Neural cell (in vitro differentiated cells): ENCODE results near the gene RFTN1. TPM values are rescaled to one million over a fixed set of nuclear protein-coding genes. Genes with fewer than 3 reads are reported as not detected.
"Not testable (repeated sequence)": the region's sequence is repeated elsewhere in the genome, so short reads cannot be mapped to it uniquely, and the experiment has no call there.

Source experiments
- H2AFZ ChIP-seq: fragments of 200-600, 300-800 bp; sonication (generic), shearing (Covaris generic); 2 replicates; pipeline ENCODE4 v1.6.0; 2014; ENCODE audit warnings: low read depth, mild to moderate bottlenecking, antibody characterized with exemption, low read length, moderate library complexity
- H3F3A ChIP-seq: fragments of 200-600 bp; shearing (Covaris generic); 2 replicates; pipeline ENCODE4 v1.6.1; 2016; ENCODE audit warnings: mild to moderate bottlenecking, moderate library complexity, mixed read lengths, antibody characterized with exemption, low read length; ENCODE audit not compliant: insufficient read depth, poor library complexity, severe bottlenecking
- H3K27ac ChIP-seq: fragments of 200-600, 300-800 bp; sonication (generic), shearing (Covaris generic); 2 replicates; pipeline ENCODE4 v1.5.1; 2014; ENCODE audit warnings: mild to moderate bottlenecking, low read length, moderate library complexity
- H3K27me3 ChIP-seq: fragments of 300-800, 200-600 bp; sonication (generic), shearing (Covaris generic); 2 replicates; pipeline ENCODE4 v1.6.0; 2014; ENCODE audit warnings: mild to moderate bottlenecking, low read depth, low read length, moderate library complexity; ENCODE audit not compliant: insufficient read depth
- H3K36me3 ChIP-seq: fragments of 300-800, 200-600 bp; sonication (generic), shearing (Covaris generic); 2 replicates; pipeline ENCODE4 v1.5.1; 2014; ENCODE audit warnings: mild to moderate bottlenecking, antibody characterized with exemption, low read length, moderate library complexity; ENCODE audit not compliant: insufficient read depth
- H3K4me2 ChIP-seq: fragments of 300-800, 200-600 bp; sonication (generic), shearing (Covaris generic); 2 replicates; pipeline ENCODE4 v1.6.0; 2014; ENCODE audit warnings: mild to moderate bottlenecking, low read length
- H3K4me3 ChIP-seq: fragments of 300-800, 200-600 bp; sonication (generic), shearing (Covaris generic); 2 replicates; pipeline ENCODE4 v1.5.1; 2014; ENCODE audit warnings: mild to moderate bottlenecking, low read length, moderate library complexity
- H3K79me2 ChIP-seq: fragments of 200-600 bp; shearing (Covaris generic); replicated peaks from 2 replicates; pipeline ENCODE4 v1.6.0; 2014; ENCODE audit warnings: mild to moderate bottlenecking, low read length, moderate library complexity; ENCODE audit not compliant: insufficient read depth
- H3K9ac ChIP-seq: fragments of 300-800, 200-600 bp; sonication (generic), shearing (Covaris generic); 2 replicates; pipeline ENCODE4 v1.6.1; 2016; ENCODE audit warnings: mild to moderate bottlenecking, low read length, mixed read lengths
- H3K9me2 ChIP-seq: fragments of 200-600 bp; shearing (Covaris generic); 2 replicates; pipeline ENCODE4 v1.6.1; 2016; ENCODE audit warnings: mild to moderate bottlenecking, low read length, mixed read lengths; ENCODE audit not compliant: insufficient read depth
- H3K9me3 ChIP-seq: fragments of 200-600, 300-800 bp; sonication (generic), shearing (Covaris generic); 2 replicates; pipeline ENCODE4 v1.6.1; 2016; ENCODE audit warnings: mild to moderate bottlenecking, mixed run types, low read length, moderate library complexity, mixed read lengths
- H4K20me1 ChIP-seq: fragments of 200-600 bp; shearing (Covaris generic); 2 replicates; pipeline ENCODE4 v1.6.1; 2016; ENCODE audit warnings: mild to moderate bottlenecking, mixed run types; ENCODE audit not compliant: insufficient read depth
- EP300 ChIP-seq: fragments of 450-650 bp; conservative IDR thresholded peaks from 2 replicates; pipeline ENCODE4 v1.6.1; 2014; ENCODE audit warnings: antibody characterized with exemption, mild to moderate bottlenecking, moderate library complexity; ENCODE audit not compliant: poor library complexity, severe bottlenecking
- EZH2 ChIP-seq: fragments of 200-600, 300-800 bp; shearing (Covaris generic), sonication (generic); IDR thresholded peaks from 2 replicates; pipeline ENCODE4 v1.6.1; 2014; ENCODE audit warnings: antibody characterized with exemption, low read length, borderline replicate concordance, mild to moderate bottlenecking; ENCODE audit not compliant: insufficient read depth, poor library complexity, severe bottlenecking
- MXI1 ChIP-seq: fragments of 450-650 bp; conservative IDR thresholded peaks from 2 replicates; pipeline ENCODE4 v1.6.1; 2014; ENCODE audit warnings: antibody characterized with exemption, mild to moderate bottlenecking; ENCODE audit not compliant: poor library complexity, severe bottlenecking
- POLR2AphosphoS5 ChIP-seq: IDR thresholded peaks from 2 replicates; pipeline ENCODE4 v1.6.1; 2012
- RAD21 ChIP-seq: fragments of 450-650 bp; conservative IDR thresholded peaks from 2 replicates; pipeline ENCODE4 v1.6.1; 2014; ENCODE audit warnings: antibody characterized with exemption, mild to moderate bottlenecking, moderate library complexity
- REST ChIP-seq: IDR thresholded peaks from 2 replicates; pipeline ENCODE4 v1.6.1; 2012; ENCODE audit warnings: borderline replicate concordance
- SMC3 ChIP-seq: fragments of 450-650 bp; conservative IDR thresholded peaks from 2 replicates; pipeline ENCODE4 v1.6.1; 2014; ENCODE audit warnings: antibody characterized with exemption, mild to moderate bottlenecking, moderate library complexity; ENCODE audit not compliant: poor library complexity
- TAF1 ChIP-seq: IDR thresholded peaks from 2 replicates; pipeline ENCODE4 v1.6.1; 2012; ENCODE audit warnings: low read depth
- polyA plus RNA-seq: library from polyadenylated mRNA; depleted of rRNA; stranded (reverse); fragments of >200 nt; gene quantifications from 2 replicates; pipeline ENCODE4 v1.2.3, GENCODE V29; 2014
- TF ChIP-seq, protein P1 (sequence below): fragments of 450-650 bp; IDR thresholded peaks from 2 replicates; pipeline ENCODE4 v1.5.1; 2014; ENCODE audit warnings: antibody characterized with exemption, mild to moderate bottlenecking, moderate library complexity; ENCODE audit not compliant: poor library complexity, severe bottlenecking

Gene RFTN1
- polyA plus RNA-seq, 1 donor from 2014 or later, result 36.8 TPM

- Histone ChIP-seq H3K79me2 (no peaks in the 10 kb centered on the region), H3F3A (no peaks in the 10 kb centered on the region), H3K4me2 (no peak overlapping the region), H3K27ac (no peak overlapping the region), H3K9me2 (no peaks in the 10 kb centered on the region), H3K36me3 (no peaks in the 10 kb centered on the region), H4K20me1 (no peaks in the 10 kb centered on the region), H3K9ac (no peak overlapping the region), H3K27me3 (no peaks in the 10 kb centered on the region), H3K9me3 (no peaks in the 10 kb centered on the region), H3K4me3 (no peak overlapping the region), H2AFZ (no peak overlapping the region)
- TF ChIP-seq EP300 (no peak), REST (no peak), POLR2AphosphoS5 (no peak), RAD21 (no peak), SMC3 (no peak), EZH2 (no peak), MXI1 (no peak), TAF1 (no peak)
- TF ChIP-seq, protein P1, sequence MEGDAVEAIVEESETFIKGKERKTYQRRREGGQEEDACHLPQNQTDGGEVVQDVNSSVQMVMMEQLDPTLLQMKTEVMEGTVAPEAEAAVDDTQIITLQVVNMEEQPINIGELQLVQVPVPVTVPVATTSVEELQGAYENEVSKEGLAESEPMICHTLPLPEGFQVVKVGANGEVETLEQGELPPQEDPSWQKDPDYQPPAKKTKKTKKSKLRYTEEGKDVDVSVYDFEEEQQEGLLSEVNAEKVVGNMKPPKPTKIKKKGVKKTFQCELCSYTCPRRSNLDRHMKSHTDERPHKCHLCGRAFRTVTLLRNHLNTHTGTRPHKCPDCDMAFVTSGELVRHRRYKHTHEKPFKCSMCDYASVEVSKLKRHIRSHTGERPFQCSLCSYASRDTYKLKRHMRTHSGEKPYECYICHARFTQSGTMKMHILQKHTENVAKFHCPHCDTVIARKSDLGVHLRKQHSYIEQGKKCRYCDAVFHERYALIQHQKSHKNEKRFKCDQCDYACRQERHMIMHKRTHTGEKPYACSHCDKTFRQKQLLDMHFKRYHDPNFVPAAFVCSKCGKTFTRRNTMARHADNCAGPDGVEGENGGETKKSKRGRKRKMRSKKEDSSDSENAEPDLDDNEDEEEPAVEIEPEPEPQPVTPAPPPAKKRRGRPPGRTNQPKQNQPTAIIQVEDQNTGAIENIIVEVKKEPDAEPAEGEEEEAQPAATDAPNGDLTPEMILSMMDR, result no peak
These were observed 199.4 kb downstream of the RFTN1 start for GRCh38 chr3:16313886-16314645.

- Histone ChIP-seq H3K79me2 (no peaks in the 10 kb centered on the region), H3K9me3 (no peaks in the 10 kb centered on the region), H3K4me3 (no peak overlapping the region), H3K9me2 (no peaks in the 10 kb centered on the region), H4K20me1 (no peaks in the 10 kb centered on the region), H3K9ac (no peak overlapping the region), H2AFZ (no peak overlapping the region), H3F3A (no peaks in the 10 kb centered on the region), H3K27me3 (no peaks in the 10 kb centered on the region), H3K4me2 (no peak overlapping the region), H3K27ac (no peak overlapping the region), H3K36me3 (no peaks in the 10 kb centered on the region)
- TF ChIP-seq REST (no peak), EZH2 (no peak), TAF1 (no peak), EP300 (no peak), POLR2AphosphoS5 (no peak), MXI1 (no peak), SMC3 (no peak), RAD21 (no peak)
- TF ChIP-seq, protein P1, result no peak
These were observed 201.5 kb downstream of the RFTN1 start for GRCh38 chr3:16311960-16312451.

GRCh38 chr3:16310486-16310885 lies 203.0 kb downstream of the RFTN1 start:
- H3K4me3 ChIP-seq, H3K4me2 ChIP-seq, H3K27me3 ChIP-seq, H3K9ac ChIP-seq, H3K9me2 ChIP-seq, H3K79me2 ChIP-seq, H3K36me3 ChIP-seq, H3F3A ChIP-seq, H4K20me1 ChIP-seq, H3K9me3 ChIP-seq, H2AFZ ChIP-seq, H3K27ac ChIP-seq: not testable (repeated sequence)
